Neural cell (in vitro differentiated cells): ENCODE measurements around the gene TEX2.

Experiments
- CTCF ChIP-seq: fragments of 450-650 bp; IDR thresholded peaks from 2 replicates; pipeline ENCODE4 v1.5.1; 2014; ENCODE audit warnings: antibody characterized with exemption, mild to moderate bottlenecking, moderate library complexity; ENCODE audit not compliant: poor library complexity, severe bottlenecking
- EP300 ChIP-seq: fragments of 450-650 bp; conservative IDR thresholded peaks from 2 replicates; pipeline ENCODE4 v1.6.1; 2014; ENCODE audit warnings: antibody characterized with exemption, mild to moderate bottlenecking, moderate library complexity; ENCODE audit not compliant: poor library complexity, severe bottlenecking
- EZH2 ChIP-seq: fragments of 200-600, 300-800 bp; shearing (Covaris generic), sonication (generic); IDR thresholded peaks from 2 replicates; pipeline ENCODE4 v1.6.1; 2014; ENCODE audit warnings: antibody characterized with exemption, low read length, borderline replicate concordance, mild to moderate bottlenecking; ENCODE audit not compliant: insufficient read depth, poor library complexity, severe bottlenecking
- SMC3 ChIP-seq: fragments of 450-650 bp; conservative IDR thresholded peaks from 2 replicates; pipeline ENCODE4 v1.6.1; 2014; ENCODE audit warnings: antibody characterized with exemption, mild to moderate bottlenecking, moderate library complexity; ENCODE audit not compliant: poor library complexity

- TF ChIP-seq SMC3, result no peak
- TF ChIP-seq CTCF, result no peak
- TF ChIP-seq EP300, result no peak
- TF ChIP-seq EZH2, result no peak
Observed at GRCh38 chr17:64160378-64160777, 102.7 kb downstream of the TEX2 start.
